Measurements from ENCODE around the gene STUM. TPM values are rescaled to one million over a fixed set of nuclear protein-coding genes. Genes with fewer than 3 reads are reported as not detected.

Gene STUM
- total and polyA plus RNA-seq, 2 of the 8 experiments (the other 6 are each of a cell fraction or from before 2014, with no cell fraction given): 0.76 to 1.2 TPM

GRCh38 chr1:226652613-226653012 is 104.0 kb downstream of the STUM start:
- Histone ChIP-seq H3K79me1 (ENCODE audit: low read depth, low read length) (no peaks in the 10 kb centered on the region), H3K4me2 (ENCODE audit: insufficient read depth in 1 of 2, low read depth in 2 of 2, low read length in 2 of 2) (no peak overlapping the region), H4K8ac (ENCODE audit: extremely low read depth, insufficient read depth, low read length) (no peak overlapping the region), H2BK5ac (ENCODE audit: low read depth, low read length) (peak overlapping the region; percentile 88; the same call in 1 of the 2 replicates), H3K18ac (ENCODE audit: extremely low read depth, low read length) (peak overlapping the region; percentile 26; the same call in 1 of the 2 replicates), H3K27me3 (replicated peaks in 1 of 4; ENCODE audit: control insufficient read depth in 3 of 4, extremely low read depth in 1 of 4, insufficient read depth in 3 of 4, low read length in 3 of 4) (no peaks in the 10 kb centered on the region; a peak in 1 of 7 replicates), H3K23ac (ENCODE audit: insufficient read length) (no peak overlapping the region), H3K9me3 (ENCODE audit: insufficient read depth in 2 of 2, low read depth in 1 of 2, low read length in 1 of 2) (no peaks in the 10 kb centered on the region), H4K20me1 (replicated peaks in 1 of 2; ENCODE audit: control insufficient read depth in 1 of 2, insufficient read depth in 2 of 2, low read length in 2 of 2) (peaks cover 0 to 4% of the 10 kb centered on the region in 2 experiments), H2AK5ac (ENCODE audit: low read depth, low read length) (0 out of 2 replicates have a peak overlapping the region, but pooled peaks have one; percentile 71), H3K4me3 (ENCODE audit: extremely low read depth in 1 of 4, insufficient read depth in 2 of 4, low read depth in 3 of 4, low read length in 4 of 4) (no peak overlapping the region), H3K27ac (ENCODE audit: low read depth, low read length) (no peak overlapping the region), H3K36me3 (ENCODE audit: control insufficient read depth in 2 of 4, insufficient read depth in 4 of 4, low read length in 3 of 4) (no peaks in the 10 kb centered on the region), H3K9ac (replicated peaks in 1 of 4; ENCODE audit: extremely low read depth in 1 of 4, low read depth in 3 of 4, low read length in 3 of 4) (no peak overlapping the region), H3K23me2 (ENCODE audit: low read depth, low read length) (no peaks in the 10 kb centered on the region), H3K14ac (ENCODE audit: insufficient read length) (no peak overlapping the region), H2BK20ac (ENCODE audit: low read length) (no peak overlapping the region), H3K79me2 (ENCODE audit: control insufficient read depth in 1 of 2, insufficient read depth in 2 of 2, low read length in 2 of 2) (no peaks in the 10 kb centered on the region), H2BK15ac (ENCODE audit: low read length) (no peak overlapping the region; the same call in 1 of the 2 replicates), H2AFZ (ENCODE audit: low read length) (no peak overlapping the region), H3K4me1 (replicated peaks in 1 of 4; ENCODE audit: control insufficient read depth in 3 of 4, insufficient read depth in 4 of 4, low read length in 3 of 4) (peaks cover 4 to 36% (median 25%) of the 10 kb centered on the region in 4 experiments), H4K91ac (replicated peaks; ENCODE audit: insufficient read length, low read length) (peak overlapping the region; percentile 49), H3K56ac (replicated peaks; ENCODE audit: insufficient read length, low read depth, low read length) (no peak overlapping the region), H2BK12ac (ENCODE audit: low read depth, low read length) (no peak overlapping the region; the same call in 1 of the 2 replicates), H3K4ac (replicated peaks; ENCODE audit: insufficient read length, low read depth, low read length) (no peak overlapping the region), H4K5ac (ENCODE audit: insufficient read length, low read depth, low read length) (no peak overlapping the region), H2BK120ac (replicated peaks; ENCODE audit: low read depth, low read length) (no peak overlapping the region)
- DNase-seq (ENCODE audit: low read depth in 1 of 2, low spot score in 2 of 2) (no peak), FAIRE-seq (no peak)
- POLR2A ChIA-PET (ENCODE audit: partially characterized antibody): no interaction called here
- CTCF ChIA-PET (ENCODE audit: partially characterized antibody): interaction anchor here (0.7 to 6.1 kb wide), 5 partner anchors 8 to 84 kb away, joined by 3 to 27 read pairs (median 7); no protein-coding TSS in a partner anchor
- WGBS, 2 experiments (ENCODE audit: extremely low coverage in 1 of 2, insufficient coverage in 1 of 2, insufficient read length in 1 of 2, insufficient replicate concordance in 2 of 2, low coverage in 1 of 2, low lambda C conversion rate in 2 of 2, missing lambda C conversion rate in 1 of 2): 86% methylated on average over 5 of the region's 6 CpGs; no CpG with 5 or more reads in 1 of the 2 experiments
- TF ChIP-seq KDM5A (IDR thresholded peaks at IDR 0.05; ENCODE audit: low read length) (no peak), RXRA (IDR thresholded peaks at IDR 0.05; ENCODE audit: insufficient read depth, low read depth, low read length) (no peak), CEBPB (IDR thresholded peaks at IDR 0.05; ENCODE audit: low read depth, low read length) (no peak), BACH1 (IDR thresholded peaks at IDR 0.05; ENCODE audit: low read length) (no peak), GTF2F1 (IDR thresholded peaks at IDR 0.05; ENCODE audit: borderline replicate concordance, low read depth, low read length) (no peak), MAFK (IDR thresholded peaks at IDR 0.05; ENCODE audit: low read depth, low read length) (no peak), SP2 (IDR thresholded peaks at IDR 0.05; ENCODE audit: low read length) (no peak), FOSL1 (IDR thresholded peaks at IDR 0.05; ENCODE audit: insufficient read depth, low read depth, low read length) (no peak), SP1 (IDR thresholded peaks at IDR 0.05; ENCODE audit: low read depth, low read length) (no peak), SIN3A (conservative IDR thresholded peaks at IDR 0.05 in 1 of 2, IDR thresholded peaks at IDR 0.05 in 1 of 2; ENCODE audit: low read depth in 1 of 2, low read length in 2 of 2) (no peak), CTCF (IDR thresholded peaks at IDR 0.05; ENCODE audit: control extremely low read depth in 1 of 3, insufficient read depth in 1 of 3, low read depth in 1 of 3, low read length in 3 of 3) (no peak), NRF1 (IDR thresholded peaks at IDR 0.05; ENCODE audit: low read depth, low read length) (no peak)

All from H1 (cell line).